HG03135 (cell line): ENCODE measurements around the gene APOBEC3F.

ENCODE experiments used
- ATAC-seq: cut with Tn5 transposase; IDR thresholded peaks from one replicate; pipeline ENCODE4 v1.9.1; 2021; ENCODE audit warnings: mild to moderate bottlenecking, moderate library complexity; ENCODE audit not compliant: unreplicated experiment

The APOBEC3F gene

DNA sequence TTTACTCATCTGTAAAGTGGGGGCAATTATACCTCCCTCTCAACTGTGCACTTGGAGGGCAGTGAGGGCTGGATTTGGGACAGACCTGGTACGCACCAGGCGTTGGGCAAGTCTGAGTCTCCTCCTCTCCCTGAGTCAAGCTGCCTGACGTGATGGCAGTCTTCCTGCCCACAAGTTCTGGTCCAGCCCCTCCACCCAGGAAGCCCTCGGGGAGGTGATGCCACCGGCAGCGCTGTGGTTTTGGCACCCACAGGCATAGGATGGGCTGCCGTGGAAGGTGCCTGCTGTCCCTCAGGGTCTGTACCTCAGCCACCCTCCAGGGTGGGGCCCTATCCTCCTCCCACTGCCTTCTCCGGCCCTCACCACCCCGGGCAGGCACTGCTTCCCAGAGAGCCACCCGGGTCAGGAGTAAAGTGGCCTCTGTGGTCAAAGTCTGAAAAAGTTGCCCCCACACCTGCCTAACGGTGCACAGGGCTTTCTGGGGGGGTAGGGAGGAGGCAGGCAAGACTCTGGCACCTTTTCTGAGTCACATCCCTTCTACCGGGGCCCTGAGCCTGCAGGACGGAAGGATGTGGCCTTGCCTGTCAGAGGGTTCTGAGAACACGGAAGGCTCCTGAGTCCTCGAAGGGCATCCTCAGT is 49.9 kb downstream of the APOBEC3F start:
- ATAC-seq, result no peak

DNA sequence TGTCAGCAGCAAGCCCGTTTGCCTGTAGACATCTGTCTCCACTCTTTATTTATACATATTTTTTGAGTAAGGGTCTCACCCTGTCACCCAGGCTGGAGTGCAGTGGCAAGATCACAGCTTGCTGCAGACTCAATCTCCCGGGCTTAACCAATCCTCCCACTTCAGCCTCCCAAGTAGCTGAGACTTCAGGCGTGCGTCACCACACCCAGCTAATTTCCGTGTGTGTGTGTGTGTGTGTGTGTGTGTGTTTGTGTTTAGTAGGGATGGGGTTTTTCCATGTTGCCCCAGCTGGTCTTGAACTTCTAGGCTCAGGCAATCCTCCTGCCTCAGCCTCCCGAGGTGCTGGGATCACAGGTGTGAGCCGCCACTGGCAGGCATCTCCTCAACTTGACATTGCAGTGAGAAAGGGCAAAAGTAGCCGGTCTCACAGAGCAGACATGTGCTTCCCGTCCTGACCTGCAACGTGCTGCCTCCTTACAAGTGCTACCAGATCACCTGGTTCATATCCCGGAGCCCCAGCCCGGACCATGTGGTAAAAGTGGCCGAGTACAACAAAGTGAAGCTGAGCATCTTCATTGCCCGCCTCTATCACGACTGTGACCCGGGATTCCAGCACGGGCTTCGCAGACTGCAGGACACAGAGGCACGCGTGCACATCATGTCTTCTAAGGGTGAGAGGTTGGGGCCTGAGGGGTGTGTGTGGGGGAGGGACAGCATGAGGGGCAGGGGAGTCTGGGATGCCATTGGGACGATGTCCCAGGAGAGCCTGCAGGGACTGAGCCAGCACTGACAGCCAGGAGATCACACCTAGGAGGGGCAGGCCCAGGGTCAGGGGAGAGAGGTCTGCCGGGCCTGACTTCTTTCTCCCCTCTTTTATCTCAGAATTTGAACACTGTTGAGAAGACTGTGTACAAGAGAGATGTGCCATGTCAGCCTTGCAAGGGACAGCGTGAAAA is 50.7 kb downstream of the APOBEC3F start:
- ATAC-seq, result no peak

DNA sequence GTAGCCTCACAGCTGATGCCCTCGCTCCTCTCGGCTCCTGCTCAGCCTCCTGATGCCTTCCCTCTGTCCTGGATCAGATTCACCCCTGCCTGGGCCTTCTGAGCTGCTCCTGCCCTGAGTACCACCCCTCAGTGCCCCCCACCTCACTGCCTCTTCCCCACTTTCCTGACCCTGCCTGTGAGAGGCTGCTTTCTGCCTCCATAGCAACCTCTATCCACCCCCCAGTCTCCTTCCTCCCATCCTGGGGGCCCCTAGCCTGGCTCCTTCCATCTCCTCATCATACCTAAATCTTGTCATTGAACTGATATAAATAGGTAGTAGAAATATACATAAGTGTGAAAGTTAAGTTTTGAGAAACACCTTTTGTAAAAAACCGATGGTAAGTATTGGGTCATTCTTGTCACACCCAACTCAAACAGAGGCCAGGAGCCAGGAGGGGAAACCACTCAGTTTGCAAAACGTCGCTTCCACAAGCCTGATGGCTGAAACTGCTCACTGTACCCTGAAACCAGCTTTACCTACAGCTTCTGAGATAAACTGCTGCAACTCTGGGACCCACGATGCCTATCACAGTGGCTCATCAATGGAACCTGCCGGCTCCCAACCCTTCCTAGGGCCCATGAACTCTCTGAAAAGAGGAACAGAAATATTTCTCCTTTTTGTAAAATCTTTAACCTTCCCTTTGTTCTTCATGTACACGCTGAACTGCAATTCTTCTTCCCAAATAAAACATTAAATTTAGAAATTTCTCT is 51.6 kb downstream of the APOBEC3F start:
- ATAC-seq, result no peak

DNA sequence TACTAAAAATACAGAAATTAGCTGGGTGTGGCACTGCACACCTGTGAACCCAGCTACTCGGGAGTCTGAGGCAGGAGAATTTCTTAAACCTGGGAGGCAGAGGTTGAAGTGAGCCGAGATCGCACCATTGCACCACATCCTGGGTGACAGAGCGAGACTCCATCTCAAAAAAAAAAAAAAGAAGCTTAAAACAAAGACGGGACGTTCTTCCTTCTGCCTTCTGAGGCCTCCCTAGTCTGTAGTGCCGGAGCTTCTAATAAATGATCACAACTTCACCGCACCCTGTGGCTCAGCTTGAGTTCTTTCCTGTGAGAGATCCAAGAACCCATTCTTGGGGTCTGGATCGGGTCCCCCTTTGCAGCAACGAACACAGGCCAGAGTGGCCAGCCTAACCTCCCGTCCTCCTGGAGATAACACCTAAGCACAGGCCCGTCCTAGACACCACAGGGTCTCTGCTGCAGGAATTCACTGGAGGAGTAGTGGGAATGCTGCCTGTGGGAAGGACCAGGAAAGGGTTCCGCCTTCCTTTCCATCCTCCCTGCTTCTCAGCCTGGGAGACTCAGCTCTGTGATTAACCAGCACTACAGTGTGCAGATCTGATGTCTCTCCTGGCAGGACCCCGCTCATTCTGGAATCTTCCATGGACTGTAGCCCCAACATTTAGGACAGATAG is 54.2 kb downstream of the APOBEC3F start:
- no peak for ATAC-seq

GRCh38 chr22:39095971-39096370 is 55.3 kb downstream of the APOBEC3F start:
- ATAC-seq, result no peak

GRCh38 chr22:39097098-39098020 is 56.7 kb downstream of the APOBEC3F start, which contains the start of gene APOBEC3H:
Gene APOBEC3H, plus strand, starts transcription at chr22:39097244. Its CDS starts 3,035 bp downstream, at chr22:39100279.
- ATAC-seq, result no peak

GRCh38 chr22:39098026-39098425 is 57.4 kb downstream of the APOBEC3F start:
- no peak for ATAC-seq

DNA sequence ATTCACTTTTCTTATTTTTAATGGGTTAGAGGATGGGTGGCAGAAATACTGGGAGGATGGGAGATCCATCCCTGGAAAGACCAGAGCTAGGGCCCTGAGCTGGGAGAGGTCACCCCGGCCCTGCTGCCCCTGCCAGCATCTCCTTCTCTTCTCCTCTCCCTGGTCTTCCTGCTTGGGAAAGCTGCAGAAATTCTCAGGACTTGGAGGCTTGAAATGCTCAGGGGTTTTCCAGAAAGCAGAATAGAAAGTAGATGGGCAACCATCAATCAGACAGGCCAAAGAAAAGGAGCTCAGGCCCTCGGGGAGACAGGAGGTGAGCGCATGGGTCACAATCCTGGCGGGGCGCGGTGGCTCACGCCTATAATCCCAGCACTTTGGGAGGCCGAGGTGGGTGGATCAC is 57.9 kb downstream of the APOBEC3F start:
- no peak for ATAC-seq

DNA sequence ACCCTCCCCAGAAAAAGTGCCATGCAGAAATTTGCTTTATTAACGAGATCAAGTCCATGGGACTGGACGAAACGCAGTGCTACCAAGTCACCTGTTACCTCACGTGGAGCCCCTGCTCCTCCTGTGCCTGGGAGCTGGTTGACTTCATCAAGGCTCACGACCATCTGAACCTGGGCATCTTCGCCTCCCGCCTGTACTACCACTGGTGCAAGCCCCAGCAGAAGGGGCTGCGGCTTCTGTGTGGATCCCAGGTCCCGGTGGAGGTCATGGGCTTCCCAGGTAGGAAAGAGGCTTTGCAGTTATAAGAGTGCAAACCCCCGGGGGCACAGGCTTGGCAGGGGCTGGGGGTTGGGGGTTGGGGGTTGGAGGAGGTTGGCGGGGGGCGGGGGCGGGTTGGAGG is 60.6 kb downstream of the APOBEC3F start:
- ATAC-seq, result no peak

GRCh38 chr22:39103431-39103830 is 62.8 kb downstream of the APOBEC3F start:
- no peak for ATAC-seq
